Panc1 (cell line): ENCODE data around the gene SFMBT1. TPM values are rescaled to one million over a fixed set of nuclear protein-coding genes. Genes with fewer than 3 reads are reported as not detected.

ENCODE experiments used
- ATAC-seq: fragments of 200-7000 bp; cut with Tn5 transposase; 2 replicates; pipeline ENCODE4 v1.9.1; 2020; ENCODE audit warnings: mild to moderate bottlenecking, moderate library complexity
- BruUV-seq: library from RNA; stranded (reverse); fragments of 400-500 nt; replicated peaks from 2 replicates; lab custom pipeline; 2021; lab: Mats Ljungman, UMichigan
- CTCF ChIA-PET: fragments of 300-600 bp; sonication (Branson Sonifier 250); formaldehyde crosslinking; loops from one replicate; lab custom pipeline; 2022; ENCODE audit warnings: antibody characterized with exemption; lab: Charles Lee
- POLR2A ChIA-PET: fragments of 300-600 bp; sonication (Branson Sonifier 250); formaldehyde crosslinking; loops from one replicate; lab custom pipeline; 2022; ENCODE audit warnings: antibody characterized with exemption; lab: Charles Lee
- DNase-seq: peaks from one replicate; pipeline ENCODE4 v3.0.0-alpha.2; 2010; ENCODE audit warnings: low read depth, low spot score
- H3K27ac ChIP-seq: 2 replicates; pipeline ENCODE4 v1.5.1; 2011; ENCODE audit warnings: mild to moderate bottlenecking, low read length, inconsistent platforms
- H3K27me3 ChIP-seq: fragments of 200-500 bp; sonication (Bioruptor generic); 2 replicates; pipeline ENCODE4 v1.6.0; 2014; ENCODE audit warnings: low read length, inconsistent platforms; ENCODE audit not compliant: control insufficient read depth, insufficient read depth
- H3K36me3 ChIP-seq: fragments of 200-500 bp; sonication (Bioruptor generic); 2 replicates; pipeline ENCODE4 v1.5.1; 2014; ENCODE audit warnings: inconsistent platforms, mild to moderate bottlenecking, low read length, moderate library complexity; ENCODE audit not compliant: control insufficient read depth, insufficient read depth
- H3K4me1 ChIP-seq: 2 replicates; pipeline ENCODE4 v1.5.1; 2011; ENCODE audit warnings: inconsistent platforms, mild to moderate bottlenecking, low read length, moderate library complexity; ENCODE audit not compliant: control insufficient read depth, insufficient read depth
- H3K4me3 ChIP-seq, 2 experiments: 2 replicates each; pipeline ENCODE4 v1.5.1; 2011 to 2012; ENCODE audit warnings: low read depth in 2 of 2, low read length in 2 of 2, mild to moderate bottlenecking in 2 of 2, inconsistent platforms in 1 of 2, moderate library complexity in 1 of 2
- H3K9me3 ChIP-seq: fragments of 200-500 bp; sonication (Bioruptor generic); 2 replicates; pipeline ENCODE4 v1.5.1; 2014; ENCODE audit warnings: low read depth, mild to moderate bottlenecking, inconsistent platforms, low read length, moderate library complexity; ENCODE audit not compliant: control insufficient read depth, insufficient read depth
- POLR2AphosphoS5 ChIP-seq: IDR thresholded peaks from 2 replicates; pipeline ENCODE4 v1.6.1; 2012; ENCODE audit warnings: mild to moderate bottlenecking, low read depth, low read length, moderate library complexity
- REST ChIP-seq, 2 experiments: IDR thresholded peaks; 2 replicates each; pipeline ENCODE4 v1.6.1; 2011 to 2012; ENCODE audit warnings: low read depth in 2 of 2, control low read depth in 1 of 2, low read length in 1 of 2, mild to moderate bottlenecking in 1 of 2, moderate library complexity in 1 of 2; ENCODE audit not compliant: insufficient read depth in 1 of 2
- SIN3A ChIP-seq: IDR thresholded peaks from 2 replicates; pipeline ENCODE4 v1.6.1; 2012; ENCODE audit warnings: low read depth, mild to moderate bottlenecking, low read length, moderate library complexity, borderline replicate concordance; ENCODE audit not compliant: insufficient read depth
- in situ Hi-C: cut with HindIII; loops from 2 replicates; pipeline ENCODE4 v1.10.0; 2016; ENCODE audit warnings: low sequenced_read_pairs, low pct_unique_long_range_greater_than_20kb
- intact Hi-C: fragments of 100-400 bp; cut with micrococcal nuclease; formaldehyde crosslinking; loops from one replicate; pipeline ENCODE4 v1.10.0; 2022; ENCODE audit not compliant: unreplicated experiment
- total RNA-seq: library from RNA; stranded (reverse); gene quantifications from one replicate; pipeline ENCODE4 v1.2.1, GENCODE V29; 2021; ENCODE audit not compliant: unreplicated experiment

Gene SFMBT1
- total RNA-seq, 1 experiment from 2014 or later: 24.4 TPM

DNA sequence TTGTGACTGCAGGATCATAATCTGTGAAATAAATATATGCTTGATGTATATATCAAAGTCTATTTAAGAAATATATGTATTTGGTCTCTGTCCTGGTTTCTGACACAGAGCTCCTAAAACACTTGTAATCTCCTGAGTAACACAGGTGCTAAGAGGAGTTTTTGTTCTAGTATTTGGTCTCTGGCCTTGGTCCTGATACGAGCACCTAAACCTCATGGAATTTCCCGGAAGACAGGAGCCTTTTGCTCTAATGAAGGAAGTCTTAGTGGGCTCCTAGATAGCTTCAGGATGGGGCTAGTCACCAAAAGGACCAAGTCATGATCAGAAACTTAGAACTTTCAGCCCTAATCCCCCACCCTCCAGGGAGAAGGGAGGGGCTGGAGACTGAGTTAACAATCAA, 191.9 kb downstream of the SFMBT1 start:
- Histone ChIP-seq H3K4me1 (no peaks in the 10 kb centered on the region), H3K27me3 (no peaks in the 10 kb centered on the region), H3K4me3 (no peak overlapping the region), H3K27ac (no peak overlapping the region), H3K9me3 (no peaks in the 10 kb centered on the region), H3K36me3 (no peaks in the 10 kb centered on the region)
- no peak for ATAC-seq
- TF ChIP-seq SIN3A: no peak
- no peak for TF ChIP-seq POLR2AphosphoS5
- TF ChIP-seq REST (IDR thresholded peaks at IDR 0.05; ENCODE audit: insufficient read depth in 1 of 2, low read depth in 2 of 2, low read length in 1 of 2): peak; percentile 24 to 79; a peak in 3 of 4 replicates
- ChIA-PET CTCF (no interaction called here), POLR2A (no interaction called here)
- DNase-seq: no peak
- no TSS peak for BruUV-seq
- intact Hi-C loops (no loop called here), in situ Hi-C loops (no loop called here)

Other genes starting within 250 kb of the SFMBT1 start
- gene ITIH4, start 215.4 kb downstream of the SFMBT1 start, total RNA-seq: 1.5 TPM
- 0.49 TPM for gene MUSTN1, start 211.1 kb downstream of the SFMBT1 start, total RNA-seq
- 15.7 TPM for gene STIMATE, start 148.5 kb downstream of the SFMBT1 start, total RNA-seq
- 21.0 TPM for gene RFT1, start 84.4 kb upstream of the SFMBT1 start, total RNA-seq
- gene PRKCD, start 115.1 kb upstream of the SFMBT1 start, total RNA-seq: 14.0 TPM
- gene TKT, start 209.9 kb upstream of the SFMBT1 start, total RNA-seq: 338 TPM